Activated CD4-positive, CD25-positive, alpha-beta regulatory T cell treated with anti-CD3 and anti-CD28 coated beads, Interleukin-2, amount 50 U/mL, for 16 hours (primary cell): ENCODE results near the gene EFNA4.
"Not testable (repeated sequence)": the region's sequence is repeated elsewhere in the genome, so short reads cannot be mapped to it uniquely, and the experiment has no call there.

Experiments used
- DNase-seq: peaks from one replicate; pipeline ENCODE4 v3.0.0-alpha.2; 2020; ENCODE audit warnings: low read depth, low spot score

The EFNA4 gene

GRCh38 chr1:155086856-155087535 lies 23.5 kb downstream of the EFNA4 start:
- DNase-seq: no peak

- DNase-seq: peak; percentile 61
Observed at GRCh38 chr1:155091071-155092051, 27.8 kb downstream of the EFNA4 start.

- DNase-seq: no peak
Observed at GRCh38 chr1:155092131-155092530, 28.6 kb downstream of the EFNA4 start.

GRCh38 chr1:155092641-155093040 lies 29.1 kb downstream of the EFNA4 start:
- DNase-seq: no peak

- no peak for DNase-seq
Observed at GRCh38 chr1:155093911-155094621, 30.5 kb downstream of the EFNA4 start.

GRCh38 chr1:155094622-155094948 lies 31.0 kb downstream of the EFNA4 start:
- DNase-seq: no peak

- no peak for DNase-seq
Observed at GRCh38 chr1:155099331-155099730, 35.8 kb downstream of the EFNA4 start.

GRCh38 chr1:155103325-155103724 lies 39.8 kb downstream of the EFNA4 start:
- DNase-seq: no peak

- no peak for DNase-seq
Observed at GRCh38 chr1:155104605-155105534, 41.3 kb downstream of the EFNA4 start.

GRCh38 chr1:155105604-155106011 lies 42.1 kb downstream of the EFNA4 start:
- no peak for DNase-seq

- DNase-seq: no peak
Observed at GRCh38 chr1:155106862-155107261, 43.3 kb downstream of the EFNA4 start.

- no peak for DNase-seq
Observed at GRCh38 chr1:155107309-155108264, 44.0 kb downstream of the EFNA4 start.

- DNase-seq: no peak
Observed at GRCh38 chr1:155108296-155108695, 44.8 kb downstream of the EFNA4 start.

- no peak for DNase-seq
Observed at GRCh38 chr1:155110381-155110780, 46.8 kb downstream of the EFNA4 start.

GRCh38 chr1:155110826-155111225 lies 47.3 kb downstream of the EFNA4 start:
- no peak for DNase-seq

- no peak for DNase-seq
Observed at GRCh38 chr1:155113450-155113980, 50.0 kb downstream of the EFNA4 start.

GRCh38 chr1:155116113-155116764 lies 52.7 kb downstream of the EFNA4 start:
- no peak for DNase-seq

GRCh38 chr1:155117610-155118009 lies 54.1 kb downstream of the EFNA4 start:
- no peak for DNase-seq

- not testable (repeated sequence) for DNase-seq
Observed at GRCh38 chr1:155118090-155118489, 54.5 kb downstream of the EFNA4 start.
